Mucosa of descending colon (tissue), 3 donors: ENCODE results near the gene ARID1B. TPM values are rescaled to one million over a fixed set of nuclear protein-coding genes. Genes with fewer than 3 reads are reported as not detected.

Experiments used
- ATAC-seq: fragments of 200-7000 bp; cut with Tn5 transposase; one replicate; pipeline ENCODE4 v1.9.1; 2020; ENCODE audit warnings: mild to moderate bottlenecking, moderate library complexity
- DNase-seq, 3 donors: peaks; one replicate each; pipeline ENCODE4 v3.0.0-alpha.2; 2020
- H3K36me3 ChIP-seq: fragments of 200-600 bp; one replicate; pipeline ENCODE4 v1.8.0; 2021; ENCODE audit warnings: low read depth, mild to moderate bottlenecking
- H3K4me1 ChIP-seq: fragments of 200-600 bp; one replicate; pipeline ENCODE4 v1.8.0; 2021; ENCODE audit warnings: low read depth, mild to moderate bottlenecking
- H3K4me3 ChIP-seq: fragments of 200-600 bp; one replicate; pipeline ENCODE4 v1.8.0; 2021; ENCODE audit warnings: mild to moderate bottlenecking
- H3K9me3 ChIP-seq: fragments of 200-600 bp; one replicate; pipeline ENCODE4 v1.8.0; 2021; ENCODE audit warnings: mild to moderate bottlenecking
- CTCF ChIP-seq: fragments of 200-600 bp; IDR thresholded peaks from one replicate; pipeline ENCODE4 v1.8.0; 2022; ENCODE audit warnings: antibody characterized with exemption, mild to moderate bottlenecking
- intact Hi-C, 2 donors: fragments of 100-400 bp; cut with DNase I in 1 of 2; cut with micrococcal nuclease in 1 of 2; formaldehyde crosslinking; loops; one replicate each; pipeline versions ENCODE4 v1.11.0 to v1.11.1; 2022; cut with DNase I, micrococcal nuclease
- total RNA-seq, 3 donors: library from RNA; stranded (reverse); fragmentation: NEBNext Ultra II Directional in 2 of 3; extraction: Animal tissue kit (Norgen Biotek cat#: 25700) in 2 of 3; gene quantifications; one replicate each; pipeline versions ENCODE4 v1.2.1 to v1.2.4, GENCODE V29; 2021 to 2023
- donor health status: DM: no; HTN: no; CAD: no; lungs with moderate emphysema.
- donor health status: DM: no; HTN: no; CAD: no.
- donor health status: DM: no; HTN: yes; CAD: no.

Gene ARID1B
- total RNA-seq, 3 donors from 2014 or later, result 71.8 to 102 (median 101) TPM

DNA sequence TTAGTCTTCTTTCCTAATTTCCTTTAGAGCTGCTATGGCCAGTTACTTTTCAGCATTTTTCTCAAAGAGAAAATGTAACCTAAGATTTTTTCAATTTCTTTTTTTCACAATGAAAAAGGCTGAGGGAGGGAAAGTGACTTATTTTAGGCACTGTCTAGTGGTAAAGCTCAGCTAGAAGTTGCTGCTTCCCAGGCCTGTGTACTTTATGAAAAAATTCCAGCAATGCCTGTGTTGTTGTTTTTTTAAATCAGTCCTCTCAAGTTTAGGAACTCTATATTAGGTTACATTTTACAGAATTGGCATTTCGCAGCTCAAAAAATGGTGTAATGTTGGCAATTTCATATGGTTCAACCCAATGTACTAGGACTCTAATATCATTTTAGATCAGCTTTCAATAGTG lies 269.6 kb downstream of the ARID1B start:
- Histone ChIP-seq H3K4me1 (no peaks in the 10 kb centered on the region), H3K9me3 (no peaks in the 10 kb centered on the region), H3K4me3 (no peak overlapping the region), H3K36me3 (no peaks in the 10 kb centered on the region)
- ATAC-seq, result no peak
- intact Hi-C loops, result no loop called here
- DNase-seq, result no peak
- TF ChIP-seq CTCF, result no peak

DNA sequence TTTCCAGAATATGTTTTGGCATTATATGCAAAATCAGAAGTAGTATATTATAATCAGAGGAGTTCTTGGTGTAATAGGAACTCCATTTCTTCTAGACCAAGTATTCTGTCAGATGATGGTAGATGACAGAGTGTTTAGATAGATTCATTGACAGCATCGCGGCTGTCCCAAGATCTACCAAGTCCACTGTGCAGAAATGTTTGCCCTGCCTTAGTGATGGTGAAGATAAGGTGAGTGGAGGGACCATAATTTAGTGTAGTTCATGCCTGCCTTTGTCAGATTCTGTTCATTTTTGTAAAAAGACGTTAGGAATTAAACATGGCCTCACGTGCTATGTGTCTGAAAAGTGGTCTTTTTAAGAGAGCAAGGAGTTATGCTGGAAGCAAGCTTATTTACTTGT lies 270.1 kb downstream of the ARID1B start:
- Histone ChIP-seq H3K36me3 (no peaks in the 10 kb centered on the region), H3K9me3 (no peaks in the 10 kb centered on the region), H3K4me3 (no peak overlapping the region), H3K4me1 (no peaks in the 10 kb centered on the region)
- ATAC-seq (no peak), DNase-seq (no peak)
- no peak for TF ChIP-seq CTCF
- intact Hi-C loops, result no loop called here

GRCh38 chr6:157047951-157048350 lies 270.8 kb downstream of the ARID1B start:
- no peak for ATAC-seq
- Histone ChIP-seq H3K4me3 (no peak overlapping the region), H3K9me3 (no peaks in the 10 kb centered on the region), H3K36me3 (no peaks in the 10 kb centered on the region), H3K4me1 (no peaks in the 10 kb centered on the region)
- no peak for TF ChIP-seq CTCF
- no peak for DNase-seq
- intact Hi-C loops, result no loop called here

DNA sequence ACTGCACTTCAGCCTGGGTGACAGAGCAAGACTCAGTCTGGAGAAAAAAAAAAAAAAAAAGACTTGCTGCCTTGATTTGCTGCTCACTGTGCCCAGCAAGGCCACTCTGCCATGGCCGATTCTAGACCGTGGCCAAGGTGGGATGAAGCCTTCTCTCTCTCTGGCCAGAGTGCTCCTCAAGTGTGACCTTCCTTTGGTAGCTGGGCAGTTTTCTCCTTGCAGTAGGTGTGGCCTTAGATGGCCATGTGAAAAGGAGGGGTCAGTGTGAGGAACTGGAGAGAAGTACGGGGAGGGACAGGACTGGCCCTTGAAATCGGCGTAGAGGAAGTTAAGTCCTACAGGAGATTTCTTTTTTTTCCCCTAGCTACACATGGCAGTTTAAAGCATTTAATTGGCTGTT lies 272.0 kb downstream of the ARID1B start:
- ATAC-seq, result peak; percentile 31
- H3K9me3 ChIP-seq, result no peaks in the 10 kb centered on the region
- intact Hi-C loops, result no loop called here

DNA sequence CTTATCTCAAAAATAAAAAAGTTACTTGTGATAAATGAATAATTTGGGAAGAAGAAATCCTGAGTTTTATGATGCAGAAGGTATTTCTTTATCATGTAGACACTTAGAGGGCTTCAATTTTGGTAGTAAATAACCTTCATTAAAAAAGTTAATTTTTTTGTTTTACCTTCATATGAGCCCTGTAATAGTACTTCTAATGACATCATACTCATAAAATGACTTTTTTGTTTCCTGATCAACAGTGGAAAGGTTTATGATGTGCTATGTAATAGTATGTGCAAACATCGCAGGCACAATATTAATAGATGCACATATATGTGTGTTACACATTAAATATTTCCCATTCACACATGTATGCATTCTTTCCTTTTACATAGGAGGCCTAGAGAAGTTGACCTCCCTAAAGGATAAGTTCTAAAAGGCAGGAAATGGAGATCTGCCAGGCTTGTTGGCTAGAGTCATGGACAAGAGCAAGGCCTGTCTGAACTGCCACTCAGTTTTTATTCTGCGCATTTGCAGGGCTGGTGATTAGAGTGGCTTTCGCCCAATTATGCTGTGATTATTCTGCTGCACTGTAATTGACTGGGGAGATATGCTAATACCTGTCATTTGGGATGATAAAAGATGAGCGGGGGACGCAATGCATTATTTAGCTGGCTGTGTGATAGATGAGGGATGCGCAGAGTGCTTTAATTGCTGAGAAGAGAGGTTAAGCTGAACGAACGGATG lies 273.5 kb downstream of the ARID1B start:
- intact Hi-C loops, result no loop called here
- no peak for DNase-seq
- ATAC-seq, result no peak
- no peak overlapping the region for H3K4me3 ChIP-seq
- no peaks in the 10 kb centered on the region for H3K9me3 ChIP-seq
- no peaks in the 10 kb centered on the region for H3K36me3 ChIP-seq
- H3K4me1 ChIP-seq, result no peaks in the 10 kb centered on the region
- no peak for TF ChIP-seq CTCF

More for the DNA sequence above, 272.0 kb downstream of the ARID1B start:
- no peak for TF ChIP-seq CTCF
- Histone ChIP-seq H3K36me3 (no peaks in the 10 kb centered on the region), H3K4me3 (no peak overlapping the region), H3K4me1 (no peaks in the 10 kb centered on the region)
- DNase-seq, result no peak
